ENCODE measurements around the gene ZNF516.

The ZNF516 gene

DNA sequence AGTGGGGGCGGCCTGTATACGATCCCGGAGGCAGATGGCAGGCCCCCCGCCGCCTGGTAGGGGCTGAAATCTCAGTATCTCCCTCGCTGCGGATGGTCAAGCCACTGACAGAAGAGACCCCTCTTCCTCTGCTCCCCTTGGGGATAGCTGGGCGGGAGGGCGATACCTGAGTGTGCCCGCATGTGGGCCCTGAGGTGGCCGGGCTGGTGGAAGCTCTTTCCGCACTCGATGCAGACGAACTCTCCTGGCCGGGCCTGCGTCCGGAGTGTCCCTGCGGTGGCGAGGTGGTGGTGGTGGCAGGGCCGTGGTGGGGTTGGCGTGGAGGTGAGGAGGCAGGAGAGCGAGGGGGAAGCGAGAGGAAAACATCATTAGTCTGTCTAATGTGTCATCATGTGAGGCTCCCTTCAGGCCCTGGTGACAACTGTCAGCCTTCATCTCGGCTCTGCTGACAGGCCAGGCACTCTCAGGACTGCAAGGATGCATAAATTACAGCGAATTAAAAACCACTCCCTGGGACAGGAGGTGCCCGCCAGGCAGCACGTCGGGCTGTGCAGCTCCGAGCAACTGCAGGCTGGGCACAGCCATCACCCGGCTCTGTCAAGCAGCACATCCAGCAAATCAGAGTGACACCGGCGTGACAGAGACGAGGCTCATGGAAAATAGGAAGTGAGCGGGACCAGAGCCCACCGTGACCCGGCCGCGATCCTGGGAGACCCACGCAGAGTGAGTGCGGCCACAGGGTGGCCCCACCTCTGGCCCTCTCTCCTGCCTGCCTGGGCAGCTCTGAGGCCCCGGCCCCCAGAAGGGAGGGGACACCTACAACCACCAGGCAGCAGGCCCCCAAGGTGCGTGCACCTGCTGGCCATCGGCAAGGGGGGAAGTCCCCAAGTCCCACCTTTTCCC lies 123.5 kb downstream of the ZNF516 start:
- Histone ChIP-seq H3K4me3 (ENCODE audit: insufficient read depth, low read depth, low read length) (no peak overlapping the region), H3K27ac (ENCODE audit: insufficient read depth, low read depth, low read length, poor library complexity, severe bottlenecking) (no peak overlapping the region), H3K27me3 (ENCODE audit: control insufficient read depth, insufficient read depth, low read length, poor library complexity, severe bottlenecking) (no peaks in the 10 kb centered on the region), H3K36me3 (ENCODE audit: control insufficient read depth, insufficient read depth, low read length) (peaks cover 14% of the 10 kb centered on the region), H3K9me3 (ENCODE audit: control insufficient read depth, low read length) (no peaks in the 10 kb centered on the region), H3K4me1 (ENCODE audit: control insufficient read depth, insufficient read depth, low read length) (no peaks in the 10 kb centered on the region)
- WGBS, 2 experiments: 95 to 96% methylated on average over 43 of the region's 43 CpGs

GRCh38 chr18:76370686-76371085 lies 124.4 kb downstream of the ZNF516 start:
- peaks cover 14% of the 10 kb centered on the region for H3K36me3 ChIP-seq (ENCODE audit: control insufficient read depth, insufficient read depth, low read length)
- H3K4me3 ChIP-seq (ENCODE audit: insufficient read depth, low read depth, low read length): no peak overlapping the region
- H3K4me1 ChIP-seq (ENCODE audit: control insufficient read depth, insufficient read depth, low read length): no peaks in the 10 kb centered on the region
- no peaks in the 10 kb centered on the region for H3K9me3 ChIP-seq (ENCODE audit: control insufficient read depth, low read length)
- WGBS, 2 experiments: 95 to 98% methylated on average over 10 of the region's 10 CpGs
- H3K27ac ChIP-seq (ENCODE audit: insufficient read depth, low read depth, low read length, poor library complexity, severe bottlenecking): no peak overlapping the region
- H3K27me3 ChIP-seq (ENCODE audit: control insufficient read depth, insufficient read depth, low read length, poor library complexity, severe bottlenecking): no peaks in the 10 kb centered on the region

DNA sequence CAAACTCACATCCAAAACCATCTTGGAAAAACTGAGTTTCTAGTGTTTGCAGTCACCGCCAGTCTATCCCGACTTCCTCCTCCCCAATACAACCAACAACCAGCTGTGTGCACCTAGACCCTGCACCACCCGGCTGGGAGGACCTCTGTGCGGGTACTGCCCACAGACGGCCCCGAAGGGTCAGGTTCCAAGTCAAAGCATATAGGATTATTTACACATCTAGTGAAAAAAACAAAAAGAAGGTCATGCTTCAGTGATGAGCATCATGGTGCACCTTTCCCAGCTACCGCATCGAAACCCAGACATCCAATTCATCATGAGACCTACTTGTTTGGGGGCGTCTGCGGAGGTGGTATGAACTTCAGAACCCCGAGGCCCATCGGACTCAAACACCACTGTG lies 124.8 kb downstream of the ZNF516 start:
- H3K4me1 ChIP-seq (ENCODE audit: control insufficient read depth, insufficient read depth, low read length): no peaks in the 10 kb centered on the region
- H3K27ac ChIP-seq (ENCODE audit: insufficient read depth, low read depth, low read length, poor library complexity, severe bottlenecking): no peak overlapping the region
- no peaks in the 10 kb centered on the region for H3K27me3 ChIP-seq (ENCODE audit: control insufficient read depth, insufficient read depth, low read length, poor library complexity, severe bottlenecking)
- no peak overlapping the region for H3K4me3 ChIP-seq (ENCODE audit: insufficient read depth, low read depth, low read length)
- WGBS, 2 experiments: 93 to 97% methylated on average over 12 of the region's 12 CpGs
- H3K9me3 ChIP-seq (ENCODE audit: control insufficient read depth, low read length): no peaks in the 10 kb centered on the region
- H3K36me3 ChIP-seq (ENCODE audit: control insufficient read depth, insufficient read depth, low read length): peaks cover 14% of the 10 kb centered on the region

DNA sequence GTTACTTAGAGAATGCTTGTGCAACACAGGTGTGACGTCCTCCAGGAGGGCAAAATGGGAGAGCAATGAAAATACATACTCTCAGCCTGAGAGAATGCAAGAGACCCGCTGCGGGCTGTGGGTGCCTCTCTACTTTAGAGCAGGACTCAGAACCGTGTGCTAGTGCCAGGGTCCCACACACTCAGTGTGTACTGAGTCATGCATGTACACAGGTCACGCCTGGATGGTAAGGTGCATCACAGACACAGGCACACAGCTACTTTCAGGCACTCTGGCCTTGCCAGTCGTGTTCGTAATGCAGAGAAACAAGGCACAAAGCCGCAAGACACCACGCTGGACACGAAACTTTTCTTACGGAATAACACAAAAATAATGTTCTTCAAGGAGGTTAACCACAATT lies 125.3 kb downstream of the ZNF516 start:
- Histone ChIP-seq H3K36me3 (ENCODE audit: control insufficient read depth, insufficient read depth, low read length) (peaks cover 14% of the 10 kb centered on the region), H3K27ac (ENCODE audit: insufficient read depth, low read depth, low read length, poor library complexity, severe bottlenecking) (no peak overlapping the region), H3K4me3 (ENCODE audit: insufficient read depth, low read depth, low read length) (no peak overlapping the region), H3K9me3 (ENCODE audit: control insufficient read depth, low read length) (no peaks in the 10 kb centered on the region), H3K27me3 (ENCODE audit: control insufficient read depth, insufficient read depth, low read length, poor library complexity, severe bottlenecking) (no peaks in the 10 kb centered on the region), H3K4me1 (ENCODE audit: control insufficient read depth, insufficient read depth, low read length) (no peaks in the 10 kb centered on the region)
- 89 to 90% methylated on average over 11 of the region's 11 CpGs for WGBS, 2 experiments

- 86 to 87% methylated on average over 2 to 4 of the region's 5 CpGs for WGBS, 2 experiments
- Histone ChIP-seq H3K27me3 (ENCODE audit: control insufficient read depth, insufficient read depth, low read length, poor library complexity, severe bottlenecking) (no peaks in the 10 kb centered on the region), H3K4me1 (ENCODE audit: control insufficient read depth, insufficient read depth, low read length) (no peaks in the 10 kb centered on the region), H3K9me3 (ENCODE audit: control insufficient read depth, low read length) (no peaks in the 10 kb centered on the region), H3K36me3 (ENCODE audit: control insufficient read depth, insufficient read depth, low read length) (peaks cover 14% of the 10 kb centered on the region), H3K4me3 (ENCODE audit: insufficient read depth, low read depth, low read length) (no peak overlapping the region), H3K27ac (ENCODE audit: insufficient read depth, low read depth, low read length, poor library complexity, severe bottlenecking) (no peak overlapping the region)
Observed at GRCh38 chr18:76368976-76369375, 126.1 kb downstream of the ZNF516 start.

DNA sequence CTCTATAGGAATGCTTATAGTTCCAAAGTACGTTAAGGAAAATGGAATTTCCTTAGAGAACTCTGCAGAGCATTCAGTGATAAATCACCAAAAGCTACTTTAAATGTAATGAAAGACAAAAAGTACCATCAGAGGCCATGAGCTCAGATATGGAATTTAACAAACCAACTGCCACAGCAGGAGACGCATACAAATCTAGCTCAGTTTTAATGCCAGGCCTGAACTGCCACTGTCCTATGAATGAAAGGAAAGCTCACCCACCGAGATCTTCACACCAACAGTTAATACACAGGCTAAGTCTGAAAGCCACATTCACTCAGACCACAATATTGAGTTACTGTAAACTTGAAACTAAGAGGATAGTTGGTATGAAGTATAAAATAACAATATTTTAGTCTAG lies 126.8 kb downstream of the ZNF516 start:
- Histone ChIP-seq H3K36me3 (ENCODE audit: control insufficient read depth, insufficient read depth, low read length) (peaks cover 14% of the 10 kb centered on the region), H3K27ac (ENCODE audit: insufficient read depth, low read depth, low read length, poor library complexity, severe bottlenecking) (no peak overlapping the region), H3K4me3 (ENCODE audit: insufficient read depth, low read depth, low read length) (no peak overlapping the region), H3K4me1 (ENCODE audit: control insufficient read depth, insufficient read depth, low read length) (no peaks in the 10 kb centered on the region), H3K27me3 (ENCODE audit: control insufficient read depth, insufficient read depth, low read length, poor library complexity, severe bottlenecking) (no peaks in the 10 kb centered on the region), H3K9me3 (ENCODE audit: control insufficient read depth, low read length) (no peaks in the 10 kb centered on the region)
- 70 to 79% methylated on average over 2 to 3 of the region's 3 CpGs for WGBS, 2 experiments

GRCh38 chr18:76367168-76368125 lies 127.6 kb downstream of the ZNF516 start:
- H3K4me1 ChIP-seq (ENCODE audit: control insufficient read depth, insufficient read depth, low read length): no peaks in the 10 kb centered on the region
- no peaks in the 10 kb centered on the region for H3K27me3 ChIP-seq (ENCODE audit: control insufficient read depth, insufficient read depth, low read length, poor library complexity, severe bottlenecking)
- no peak overlapping the region for H3K27ac ChIP-seq (ENCODE audit: insufficient read depth, low read depth, low read length, poor library complexity, severe bottlenecking)
- peaks cover 17% of the 10 kb centered on the region for H3K36me3 ChIP-seq (ENCODE audit: control insufficient read depth, insufficient read depth, low read length)
- 92 to 94% methylated on average over 17 to 19 of the region's 20 CpGs for WGBS, 2 experiments
- no peak overlapping the region for H3K4me3 ChIP-seq (ENCODE audit: insufficient read depth, low read depth, low read length)
- H3K9me3 ChIP-seq (ENCODE audit: control insufficient read depth, low read length): no peaks in the 10 kb centered on the region

- Histone ChIP-seq H3K9me3 (ENCODE audit: control insufficient read depth, low read length) (no peaks in the 10 kb centered on the region), H3K36me3 (ENCODE audit: control insufficient read depth, insufficient read depth, low read length) (peaks cover 15% of the 10 kb centered on the region), H3K4me3 (ENCODE audit: insufficient read depth, low read depth, low read length) (no peak overlapping the region), H3K27me3 (ENCODE audit: control insufficient read depth, insufficient read depth, low read length, poor library complexity, severe bottlenecking) (no peaks in the 10 kb centered on the region), H3K27ac (ENCODE audit: insufficient read depth, low read depth, low read length, poor library complexity, severe bottlenecking) (no peak overlapping the region), H3K4me1 (ENCODE audit: control insufficient read depth, insufficient read depth, low read length) (no peaks in the 10 kb centered on the region)
- 90 to 96% methylated on average over 10 of the region's 10 CpGs for WGBS, 2 experiments
Observed at GRCh38 chr18:76365561-76365960, 129.5 kb downstream of the ZNF516 start.

- no peak overlapping the region for H3K27ac ChIP-seq (ENCODE audit: insufficient read depth, low read depth, low read length, poor library complexity, severe bottlenecking)
- peaks cover 9% of the 10 kb centered on the region for H3K36me3 ChIP-seq (ENCODE audit: control insufficient read depth, insufficient read depth, low read length)
- H3K4me1 ChIP-seq (ENCODE audit: control insufficient read depth, insufficient read depth, low read length): no peaks in the 10 kb centered on the region
- WGBS, 2 experiments: 92 to 97% methylated on average over 13 of the region's 14 CpGs
- H3K4me3 ChIP-seq (ENCODE audit: insufficient read depth, low read depth, low read length): no peak overlapping the region
- H3K9me3 ChIP-seq (ENCODE audit: control insufficient read depth, low read length): no peaks in the 10 kb centered on the region
- H3K27me3 ChIP-seq (ENCODE audit: control insufficient read depth, insufficient read depth, low read length, poor library complexity, severe bottlenecking): no peaks in the 10 kb centered on the region
Observed at GRCh38 chr18:76364282-76365259, 130.5 kb downstream of the ZNF516 start.

Data from ectodermal cell (in vitro differentiated cells).